HUES48 (cell line): ENCODE results near the gene ARHGEF7.

Source experiments
- H3K27ac ChIP-seq: one replicate; pipeline ENCODE4 v1.7.0; 2013; ENCODE audit warnings: low read depth, low read length, inconsistent platforms
- H3K27me3 ChIP-seq: 2 replicates; pipeline ENCODE4 v1.6.1; 2013; ENCODE audit warnings: mild to moderate bottlenecking, low read length; ENCODE audit not compliant: control insufficient read depth, insufficient read depth
- H3K36me3 ChIP-seq: 2 replicates; pipeline ENCODE4 v1.6.1; 2013; ENCODE audit warnings: low read length; ENCODE audit not compliant: control insufficient read depth, insufficient read depth
- H3K4me1 ChIP-seq: 2 replicates; pipeline ENCODE4 v1.6.1; 2013; ENCODE audit warnings: mild to moderate bottlenecking, low read length; ENCODE audit not compliant: control insufficient read depth, insufficient read depth
- H3K4me3 ChIP-seq: 2 replicates; pipeline ENCODE4 v1.5.1; 2013; ENCODE audit warnings: mild to moderate bottlenecking, low read depth, low read length
- H3K9ac ChIP-seq: 2 replicates; pipeline ENCODE4 v1.6.1; 2013; ENCODE audit warnings: mild to moderate bottlenecking, low read depth, low read length, moderate library complexity
- H3K9me3 ChIP-seq: 2 replicates; pipeline ENCODE4 v1.6.1; 2013; ENCODE audit warnings: low read length; ENCODE audit not compliant: control insufficient read depth, insufficient read depth

ARHGEF7 gene

DNA sequence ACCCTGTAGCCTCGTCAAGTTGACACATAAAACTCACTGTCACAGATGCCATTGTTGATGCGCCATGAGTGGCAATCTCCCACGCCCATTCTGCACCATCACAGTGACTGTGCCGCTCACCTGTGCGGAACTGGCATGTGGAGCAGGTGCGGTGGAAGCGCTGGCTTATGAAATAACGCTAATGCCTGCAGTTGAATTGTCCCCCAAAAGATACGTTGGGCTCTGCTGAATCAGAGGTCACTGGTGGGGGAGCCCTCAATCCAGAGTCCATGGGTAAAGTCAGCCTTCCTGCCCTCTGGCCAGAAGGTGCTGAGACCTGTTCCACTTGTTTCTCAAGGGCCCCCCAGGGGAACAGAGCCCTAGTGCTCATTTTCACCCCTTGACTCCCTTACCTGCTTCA, 2.9 kb upstream of the ARHGEF7 start:
- no peaks in the 10 kb centered on the region for H3K9me3 ChIP-seq
- H3K36me3 ChIP-seq: no peaks in the 10 kb centered on the region
- peaks cover 55% of the 10 kb centered on the region for H3K27me3 ChIP-seq
- no peak overlapping the region for H3K27ac ChIP-seq
- no peak overlapping the region for H3K9ac ChIP-seq
- no peak overlapping the region for H3K4me3 ChIP-seq
- H3K4me1 ChIP-seq: peaks cover 5% of the 10 kb centered on the region; the same call in 1 of the 2 replicates

DNA sequence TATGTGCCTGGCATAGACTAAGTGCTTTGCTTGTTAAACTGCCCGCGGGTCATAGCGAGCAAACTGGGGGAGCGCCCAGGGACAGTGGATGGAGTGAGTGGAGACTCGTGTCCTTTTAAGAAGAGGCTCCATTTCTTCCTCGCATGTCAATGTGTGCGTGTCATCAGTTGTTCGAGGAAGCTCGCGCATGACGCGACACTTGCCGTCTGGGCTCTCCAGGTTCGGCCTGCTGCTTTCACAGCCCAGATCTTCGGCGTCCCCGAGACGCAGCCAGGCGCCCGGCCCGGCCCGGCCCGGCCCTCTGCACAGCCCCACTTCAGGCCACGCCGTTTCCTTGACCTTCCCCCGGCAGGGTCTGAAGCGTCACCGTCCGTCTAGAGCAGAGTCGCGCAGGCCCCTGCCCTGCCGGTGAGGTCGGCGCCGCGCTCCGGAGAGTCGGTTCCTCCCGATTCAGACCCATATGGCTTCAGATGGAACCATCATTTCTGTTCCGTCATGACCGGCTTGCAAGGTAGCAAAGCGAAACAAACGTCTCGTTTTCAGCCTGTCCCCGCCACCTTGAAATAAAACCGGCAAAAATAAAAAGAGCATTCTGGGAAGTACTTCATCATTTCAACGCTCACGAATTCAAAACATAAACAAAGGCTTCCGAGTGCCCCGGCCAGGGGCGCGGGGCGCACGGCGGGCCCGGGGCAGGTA, 599 bp upstream of the ARHGEF7 start:
- H3K27me3 ChIP-seq: peaks cover 67% of the 10 kb centered on the region
- no peak overlapping the region for H3K27ac ChIP-seq
- H3K9ac ChIP-seq: no peak overlapping the region

DNA sequence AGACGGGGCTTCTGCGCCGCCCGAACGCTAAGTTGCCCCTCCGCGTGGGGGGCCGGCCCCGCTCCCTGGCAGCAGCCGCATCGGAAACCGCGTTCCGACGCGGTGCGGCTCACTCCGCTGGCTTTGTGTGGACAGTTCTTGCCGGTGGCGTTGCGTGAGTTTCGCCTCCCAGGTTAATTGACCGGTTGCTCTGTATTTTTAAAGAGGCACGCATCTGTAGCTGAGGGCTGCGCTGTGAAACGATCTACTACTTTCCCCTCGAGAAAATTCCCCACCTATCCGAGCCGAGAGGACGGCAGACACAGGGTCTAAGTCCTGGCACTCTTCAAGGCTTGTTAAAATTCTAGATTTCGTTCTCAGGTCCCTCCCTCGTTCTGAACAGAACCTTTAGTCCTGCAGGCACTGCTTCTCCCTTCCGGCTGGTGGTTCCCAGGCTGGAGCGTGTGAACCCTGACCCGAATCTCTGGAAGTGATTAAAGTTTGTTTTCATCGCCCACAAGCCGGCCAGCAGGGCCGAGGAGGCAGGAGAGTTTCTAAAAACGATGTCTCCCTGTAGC, 933 bp downstream of the ARHGEF7 start:
- no peaks in the 10 kb centered on the region for H3K9me3 ChIP-seq
- H3K27ac ChIP-seq: no peak overlapping the region
- H3K4me3 ChIP-seq: peak overlapping the region; percentile 76
- H3K27me3 ChIP-seq: peaks cover 64% of the 10 kb centered on the region
- 0 out of 2 replicates have a peak overlapping the region, but pooled peaks have one; percentile 33 for H3K9ac ChIP-seq
- H3K4me1 ChIP-seq: peaks cover 5% of the 10 kb centered on the region; the same call in 1 of the 2 replicates
- H3K36me3 ChIP-seq: no peaks in the 10 kb centered on the region

More for the DNA sequence above, 599 bp upstream of the ARHGEF7 start:
- peak overlapping the region; percentile 76 for H3K4me3 ChIP-seq
- peaks cover 5% of the 10 kb centered on the region; the same call in 1 of the 2 replicates for H3K4me1 ChIP-seq
- no peaks in the 10 kb centered on the region for H3K9me3 ChIP-seq
- H3K36me3 ChIP-seq: no peaks in the 10 kb centered on the region

DNA sequence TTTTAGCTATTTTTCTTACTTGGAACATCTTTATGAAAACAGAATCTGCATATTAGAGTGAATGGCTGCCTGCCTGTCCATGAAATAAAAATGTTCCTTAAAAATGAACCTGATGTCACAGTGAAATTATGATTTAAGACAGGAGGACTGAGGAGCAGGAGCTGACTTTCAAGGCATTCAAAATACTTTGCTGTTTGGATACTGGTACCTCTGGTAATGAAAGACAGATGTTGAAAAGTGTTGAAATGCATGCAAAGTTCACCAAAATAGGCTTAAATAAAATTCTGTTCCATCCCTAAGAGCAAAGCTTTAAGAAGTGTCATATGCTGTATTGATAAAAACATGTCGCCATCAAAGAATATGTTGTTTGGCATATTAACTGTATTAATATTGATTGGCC, 1.7 kb downstream of the ARHGEF7 start:
- no peaks in the 10 kb centered on the region for H3K9me3 ChIP-seq
- H3K4me3 ChIP-seq: no peak overlapping the region; the same call in 1 of the 2 replicates
- H3K27ac ChIP-seq: no peak overlapping the region
- H3K36me3 ChIP-seq: no peaks in the 10 kb centered on the region
- H3K9ac ChIP-seq: no peak overlapping the region
- H3K4me1 ChIP-seq: peaks cover 5% of the 10 kb centered on the region; the same call in 1 of the 2 replicates
- peaks cover 56% of the 10 kb centered on the region for H3K27me3 ChIP-seq

DNA sequence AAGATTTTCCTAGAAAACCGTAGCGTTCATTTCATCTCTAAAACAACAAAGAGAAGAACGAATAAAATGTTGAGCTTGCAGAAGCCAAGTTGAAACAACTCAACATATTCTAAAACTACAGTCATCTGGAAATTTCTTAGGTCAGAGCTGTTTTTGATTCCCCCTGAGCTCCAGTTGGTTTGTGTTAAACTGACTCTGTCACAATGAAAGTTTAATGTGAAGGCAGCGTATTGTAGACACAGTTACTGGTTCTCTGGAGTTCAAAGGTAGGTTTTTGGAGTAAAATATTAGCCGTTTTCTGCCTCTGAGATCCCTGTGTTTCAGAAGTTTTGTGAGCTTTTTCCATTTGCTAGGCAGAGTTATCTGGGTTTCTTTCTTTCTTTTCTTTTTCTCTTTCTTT, 2.2 kb downstream of the ARHGEF7 start:
- Histone ChIP-seq H3K27ac (no peak overlapping the region), H3K36me3 (no peaks in the 10 kb centered on the region), H3K4me3 (no peak overlapping the region), H3K4me1 (peaks cover 5% of the 10 kb centered on the region), H3K9ac (no peak overlapping the region), H3K9me3 (no peaks in the 10 kb centered on the region), H3K27me3 (peaks cover 51% of the 10 kb centered on the region)

DNA sequence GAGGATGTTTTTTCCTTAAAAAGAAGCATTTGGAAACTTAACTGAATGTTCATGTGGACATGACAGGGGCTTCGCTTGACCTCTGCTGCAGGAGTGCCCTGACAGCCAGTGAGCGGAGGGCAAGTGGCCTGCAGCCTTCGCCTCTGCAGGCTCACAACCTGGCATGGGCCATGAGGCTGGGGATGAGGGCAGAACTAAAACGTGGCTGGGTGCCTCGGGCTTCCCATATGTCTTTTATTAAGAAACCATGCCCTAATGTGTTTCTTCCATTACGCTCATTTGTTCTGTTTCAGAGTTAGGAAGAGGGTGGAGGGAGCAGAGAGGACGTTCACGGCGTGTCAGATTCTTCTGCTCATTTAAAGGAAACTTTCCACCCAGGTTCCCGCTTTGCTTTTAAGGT, 2.9 kb downstream of the ARHGEF7 start:
- peaks cover 45% of the 10 kb centered on the region for H3K27me3 ChIP-seq
- H3K27ac ChIP-seq: no peak overlapping the region
- H3K4me3 ChIP-seq: no peak overlapping the region
- no peaks in the 10 kb centered on the region for H3K36me3 ChIP-seq
- H3K4me1 ChIP-seq: peaks cover 5% of the 10 kb centered on the region
- H3K9ac ChIP-seq: no peak overlapping the region
- no peaks in the 10 kb centered on the region for H3K9me3 ChIP-seq

DNA sequence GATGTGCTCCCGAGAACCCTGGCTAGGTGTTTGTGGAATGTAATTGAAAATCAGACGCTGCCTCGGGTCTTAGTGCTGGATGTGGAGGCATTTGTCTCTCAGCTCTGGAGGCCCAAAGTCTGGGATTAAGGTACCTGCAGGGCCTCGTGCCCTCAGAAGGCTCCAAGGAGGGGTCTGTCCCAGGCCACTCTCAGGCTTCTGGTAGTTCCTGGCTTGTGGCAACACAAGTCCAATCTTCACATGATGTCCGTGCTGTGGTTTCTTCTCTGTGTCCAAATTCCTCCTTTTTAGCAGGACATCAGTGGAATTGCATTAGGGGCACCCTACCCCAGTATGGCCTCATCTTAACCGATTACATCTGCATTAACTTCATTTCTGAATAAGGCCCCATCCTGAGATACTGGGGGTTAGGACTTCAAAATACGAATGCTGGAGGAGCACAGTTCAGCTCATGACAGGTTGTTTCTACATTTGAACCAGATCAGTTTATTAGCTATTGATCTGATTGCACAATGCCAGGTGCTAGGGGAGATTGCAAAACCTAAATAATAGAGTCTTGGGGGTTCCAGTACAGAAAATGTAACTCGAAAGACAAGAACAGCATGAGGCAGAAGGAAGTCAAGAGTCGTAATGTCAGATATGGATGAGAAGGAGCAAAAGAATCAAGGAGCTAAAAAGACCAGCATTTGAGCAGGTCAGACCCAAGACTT, 3.9 kb downstream of the ARHGEF7 start:
- no peaks in the 10 kb centered on the region for H3K36me3 ChIP-seq
- no peak overlapping the region for H3K9ac ChIP-seq
- peaks cover 34% of the 10 kb centered on the region for H3K27me3 ChIP-seq
- H3K4me3 ChIP-seq: no peak overlapping the region
- no peak overlapping the region for H3K27ac ChIP-seq
- no peaks in the 10 kb centered on the region for H3K9me3 ChIP-seq
- H3K4me1 ChIP-seq: peaks cover 3% of the 10 kb centered on the region

DNA sequence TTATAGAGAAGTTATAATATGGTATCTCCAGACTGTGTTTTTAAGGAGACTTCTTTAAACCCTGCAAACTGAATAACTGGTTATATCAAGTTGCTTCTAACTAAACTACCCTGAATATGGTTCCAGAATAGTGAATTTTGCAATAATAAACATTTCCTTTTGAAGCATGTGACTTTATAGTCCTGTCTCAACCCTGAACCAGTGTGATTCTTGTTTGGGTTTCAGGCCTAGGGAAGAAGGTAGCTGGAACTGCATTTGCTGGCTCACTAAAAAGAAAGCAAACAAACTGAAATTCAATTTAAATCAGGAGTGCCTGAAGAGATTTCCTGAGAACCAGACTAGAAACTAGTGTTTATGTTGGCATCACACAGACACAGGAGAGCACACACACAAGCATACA, 4.9 kb downstream of the ARHGEF7 start:
- H3K36me3 ChIP-seq: no peaks in the 10 kb centered on the region

DNA sequence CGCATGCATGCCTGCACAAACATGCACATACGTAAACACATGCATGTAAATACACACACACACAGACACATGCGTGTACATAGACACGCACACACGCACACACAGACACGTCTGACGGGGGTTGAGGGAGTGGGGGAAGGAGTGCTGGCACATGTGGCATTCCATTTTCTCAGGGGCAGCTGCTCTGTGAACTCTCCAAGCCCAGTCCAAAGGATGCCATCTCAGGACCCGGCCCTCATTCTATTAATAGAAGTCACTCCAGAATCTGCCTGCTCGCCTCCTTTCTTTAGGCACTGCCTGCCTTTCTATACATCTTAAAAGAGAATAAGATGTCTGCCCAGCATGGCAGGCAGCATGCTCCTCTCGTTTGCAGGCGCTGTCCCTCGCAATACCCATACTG, 5.3 kb downstream of the ARHGEF7 start:
- Histone ChIP-seq H3K36me3 (no peaks in the 10 kb centered on the region), H3K4me3 (no peak overlapping the region), H3K9me3 (no peaks in the 10 kb centered on the region), H3K9ac (no peak overlapping the region), H3K27me3 (peaks cover 26% of the 10 kb centered on the region), H3K27ac (no peak overlapping the region), H3K4me1 (no peaks in the 10 kb centered on the region; the same call in 1 of the 2 replicates)

More for the DNA sequence above, 4.9 kb downstream of the ARHGEF7 start:
- no peak overlapping the region for H3K27ac ChIP-seq
- no peaks in the 10 kb centered on the region; the same call in 1 of the 2 replicates for H3K4me1 ChIP-seq
- H3K4me3 ChIP-seq: no peak overlapping the region
- no peak overlapping the region for H3K9ac ChIP-seq
- no peaks in the 10 kb centered on the region for H3K9me3 ChIP-seq
- peaks cover 26% of the 10 kb centered on the region for H3K27me3 ChIP-seq

DNA sequence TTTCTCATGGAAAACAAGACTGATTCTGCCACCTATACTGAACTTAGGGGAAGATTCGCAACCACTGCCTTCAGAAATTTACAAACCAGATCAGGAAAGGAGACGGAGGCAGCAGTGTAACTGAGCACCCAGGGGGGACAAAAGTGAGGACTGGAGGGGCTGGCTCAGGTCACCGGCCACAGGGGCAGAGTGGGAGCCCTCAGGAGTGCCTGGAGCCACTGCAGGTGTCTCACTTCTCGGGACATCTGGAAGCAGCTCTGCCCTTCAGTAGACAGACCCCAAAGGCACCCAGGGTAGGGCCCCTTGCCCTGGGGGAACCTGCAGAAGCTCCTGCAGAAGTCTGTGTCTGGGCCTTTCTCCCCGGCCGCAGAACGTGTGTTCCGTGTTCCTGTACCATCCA, 5.8 kb downstream of the ARHGEF7 start:
- Histone ChIP-seq H3K36me3 (no peaks in the 10 kb centered on the region), H3K9ac (no peak overlapping the region), H3K4me1 (no peaks in the 10 kb centered on the region; the same call in 1 of the 2 replicates), H3K9me3 (no peaks in the 10 kb centered on the region), H3K4me3 (no peak overlapping the region), H3K27me3 (peaks cover 24% of the 10 kb centered on the region), H3K27ac (no peak overlapping the region)

DNA sequence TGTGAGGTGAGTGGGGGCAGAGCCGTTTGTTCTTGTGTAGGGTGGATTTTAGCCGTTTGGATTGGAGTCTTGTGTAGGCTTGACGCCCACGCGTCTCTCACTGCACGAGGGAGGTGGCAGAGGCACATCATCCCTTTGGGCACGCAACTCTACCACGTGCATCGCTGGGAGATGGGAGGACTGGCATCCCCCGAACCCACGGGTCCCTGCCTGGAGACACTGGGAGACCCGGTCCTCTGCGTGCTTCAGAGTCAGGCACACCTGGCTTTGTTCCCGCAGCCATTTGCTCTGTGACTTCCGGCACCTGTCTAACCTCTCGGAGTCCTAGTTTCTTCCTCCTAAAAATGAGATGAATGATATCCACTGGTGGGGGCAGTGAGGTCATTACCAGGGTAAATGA, 6.4 kb downstream of the ARHGEF7 start:
- no peaks in the 10 kb centered on the region for H3K9me3 ChIP-seq
- peaks cover 18% of the 10 kb centered on the region for H3K27me3 ChIP-seq
- no peak overlapping the region for H3K27ac ChIP-seq
- no peaks in the 10 kb centered on the region for H3K36me3 ChIP-seq
- H3K9ac ChIP-seq: no peak overlapping the region
- H3K4me3 ChIP-seq: no peak overlapping the region
- no peaks in the 10 kb centered on the region; the same call in 1 of the 2 replicates for H3K4me1 ChIP-seq
